ENCODE measurements around the gene IGSF6.

Gene IGSF6

GRCh38 chr16:21656795-21657768 is 4.7 kb upstream of the IGSF6 start (continued):
- TF ChIP-seq ZSCAN18 (tag by site-specific recombination; IDR thresholded peaks at IDR 0.05) (no peak), KLF7 (tag by site-specific recombination; IDR thresholded peaks at IDR 0.05; ENCODE audit: borderline replicate concordance) (no peak), OSR2 (tag by site-specific recombination; IDR thresholded peaks at IDR 0.05) (no peak), ZNF214 (tag by site-specific recombination; IDR thresholded peaks at IDR 0.05; ENCODE audit: borderline replicate concordance) (no peak), ZNF660 (tag by site-specific recombination; IDR thresholded peaks at IDR 0.05) (peak; percentile 68; the same call in 1 of the 2 replicates), ZNF19 (tag by site-specific recombination; IDR thresholded peaks at IDR 0.05; ENCODE audit: low read depth) (no peak), ZNF146 (tag by site-specific recombination; IDR thresholded peaks at IDR 0.05) (no peak), ZNF121 (tag by site-specific recombination; IDR thresholded peaks at IDR 0.05) (no peak), ZNF112 (tag by site-specific recombination; IDR thresholded peaks at IDR 0.05) (no peak), ZNF548 (tag by site-specific recombination; IDR thresholded peaks at IDR 0.05) (no peak), SP2 (tag by site-specific recombination; IDR thresholded peaks at IDR 0.05) (no peak), ZNF621 (tag by site-specific recombination; IDR thresholded peaks at IDR 0.05) (no peak), ZNF654 (tag by site-specific recombination; IDR thresholded peaks at IDR 0.05; ENCODE audit: low read depth) (peak; percentile 85), ZNF366 (tag by site-specific recombination; conservative IDR thresholded peaks at IDR 0.05) (no peak), ZIC2 (tag by site-specific recombination; IDR thresholded peaks at IDR 0.05) (no peak), ZNF202 (tag by site-specific recombination; IDR thresholded peaks at IDR 0.05; ENCODE audit: borderline replicate concordance) (no peak), HOXC10 (CRISPR knock-in tag; IDR thresholded peaks at IDR 0.05) (no peak), ZNF426 (tag by site-specific recombination; IDR thresholded peaks at IDR 0.05) (no peak), ZNF2 (tag by site-specific recombination; IDR thresholded peaks at IDR 0.05) (no peak)
- TF ChIP-seq, protein P1, sequence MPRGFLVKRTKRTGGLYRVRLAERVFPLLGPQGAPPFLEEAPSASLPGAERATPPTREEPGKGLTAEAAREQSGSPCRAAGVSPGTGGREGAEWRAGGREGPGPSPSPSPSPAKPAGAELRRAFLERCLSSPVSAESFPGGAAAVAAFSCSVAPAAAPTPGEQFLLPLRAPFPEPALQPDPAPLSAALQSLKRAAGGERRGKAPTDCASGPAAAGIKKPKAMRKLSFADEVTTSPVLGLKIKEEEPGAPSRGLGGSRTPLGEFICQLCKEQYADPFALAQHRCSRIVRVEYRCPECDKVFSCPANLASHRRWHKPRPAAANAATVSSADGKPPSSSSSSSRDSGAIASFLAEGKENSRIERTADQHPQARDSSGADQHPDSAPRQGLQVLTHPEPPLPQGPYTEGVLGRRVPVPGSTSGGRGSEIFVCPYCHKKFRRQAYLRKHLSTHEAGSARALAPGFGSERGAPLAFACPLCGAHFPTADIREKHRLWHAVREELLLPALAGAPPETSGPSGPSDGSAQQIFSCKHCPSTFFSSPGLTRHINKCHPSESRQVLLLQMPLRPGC (tag by site-specific recombination; IDR thresholded peaks at IDR 0.05) = no peak

GRCh38 chr16:21654881-21655280 is 2.5 kb upstream of the IGSF6 start:
- TF ChIP-seq ZNF837 (tag by site-specific recombination; IDR thresholded peaks at IDR 0.05) = no peak
- TF ChIP-seq ZBTB6 (tag by site-specific recombination; IDR thresholded peaks at IDR 0.05) = no peak
- no peak for TF ChIP-seq ZNF350 (tag by site-specific recombination; IDR thresholded peaks at IDR 0.05)
- TF ChIP-seq, protein P2, sequence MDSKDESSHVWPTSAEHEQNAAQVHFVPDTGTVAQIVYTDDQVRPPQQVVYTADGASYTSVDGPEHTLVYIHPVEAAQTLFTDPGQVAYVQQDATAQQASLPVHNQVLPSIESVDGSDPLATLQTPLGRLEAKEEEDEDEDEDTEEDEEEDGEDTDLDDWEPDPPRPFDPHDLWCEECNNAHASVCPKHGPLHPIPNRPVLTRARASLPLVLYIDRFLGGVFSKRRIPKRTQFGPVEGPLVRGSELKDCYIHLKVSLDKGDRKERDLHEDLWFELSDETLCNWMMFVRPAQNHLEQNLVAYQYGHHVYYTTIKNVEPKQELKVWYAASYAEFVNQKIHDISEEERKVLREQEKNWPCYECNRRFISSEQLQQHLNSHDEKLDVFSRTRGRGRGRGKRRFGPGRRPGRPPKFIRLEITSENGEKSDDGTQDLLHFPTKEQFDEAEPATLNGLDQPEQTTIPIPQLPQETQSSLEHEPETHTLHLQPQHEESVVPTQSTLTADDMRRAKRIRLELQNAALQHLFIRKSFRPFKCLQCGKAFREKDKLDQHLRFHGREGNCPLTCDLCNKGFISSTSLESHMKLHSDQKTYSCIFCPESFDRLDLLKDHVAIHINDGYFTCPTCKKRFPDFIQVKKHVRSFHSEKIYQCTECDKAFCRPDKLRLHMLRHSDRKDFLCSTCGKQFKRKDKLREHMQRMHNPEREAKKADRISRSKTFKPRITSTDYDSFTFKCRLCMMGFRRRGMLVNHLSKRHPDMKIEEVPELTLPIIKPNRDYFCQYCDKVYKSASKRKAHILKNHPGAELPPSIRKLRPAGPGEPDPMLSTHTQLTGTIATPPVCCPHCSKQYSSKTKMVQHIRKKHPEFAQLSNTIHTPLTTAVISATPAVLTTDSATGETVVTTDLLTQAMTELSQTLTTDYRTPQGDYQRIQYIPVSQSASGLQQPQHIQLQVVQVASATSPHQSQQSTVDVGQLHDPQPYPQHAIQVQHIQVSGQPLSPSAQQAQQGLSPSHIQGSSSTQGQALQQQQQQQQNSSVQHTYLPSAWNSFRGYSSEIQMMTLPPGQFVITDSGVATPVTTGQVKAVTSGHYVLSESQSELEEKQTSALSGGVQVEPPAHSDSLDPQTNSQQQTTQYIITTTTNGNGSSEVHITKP (tag by site-specific recombination; IDR thresholded peaks at IDR 0.05) = peak; percentile 25; the same call in 1 of the 2 replicates
- no peak for TF ChIP-seq ZNF621 (tag by site-specific recombination; IDR thresholded peaks at IDR 0.05)
- TF ChIP-seq, protein P3, sequence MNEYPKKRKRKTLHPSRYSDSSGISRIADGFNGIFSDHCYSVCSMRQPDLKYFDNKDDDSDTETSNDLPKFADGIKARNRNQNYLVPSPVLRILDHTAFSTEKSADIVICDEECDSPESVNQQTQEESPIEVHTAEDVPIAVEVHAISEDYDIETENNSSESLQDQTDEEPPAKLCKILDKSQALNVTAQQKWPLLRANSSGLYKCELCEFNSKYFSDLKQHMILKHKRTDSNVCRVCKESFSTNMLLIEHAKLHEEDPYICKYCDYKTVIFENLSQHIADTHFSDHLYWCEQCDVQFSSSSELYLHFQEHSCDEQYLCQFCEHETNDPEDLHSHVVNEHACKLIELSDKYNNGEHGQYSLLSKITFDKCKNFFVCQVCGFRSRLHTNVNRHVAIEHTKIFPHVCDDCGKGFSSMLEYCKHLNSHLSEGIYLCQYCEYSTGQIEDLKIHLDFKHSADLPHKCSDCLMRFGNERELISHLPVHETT (tag by site-specific recombination; IDR thresholded peaks at IDR 0.05) = no peak
- no peak for TF ChIP-seq SCRT1 (tag by site-specific recombination; IDR thresholded peaks at IDR 0.05; ENCODE audit: borderline replicate concordance)
- ChIA-PET POLR2A (no interaction called here), CTCF (no interaction called here)

More at GRCh38 chr16:21654881-21655280, 2.5 kb upstream of the IGSF6 start:
- Histone ChIP-seq H3K4me1 (ENCODE audit: control insufficient read depth, insufficient read depth, low read length) (no peaks in the 10 kb centered on the region), H3K9me3 (ENCODE audit: control insufficient read depth, insufficient read depth, low read depth, low read length) (no peaks in the 10 kb centered on the region), H3K27ac (ENCODE audit: extremely low read depth, low read depth, low read length) (no peak overlapping the region), H3K36me3 (ENCODE audit: control insufficient read depth in 2 of 2, insufficient read depth in 1 of 2, low read length in 2 of 2) (peaks cover 0 to 16% of the 10 kb centered on the region in 2 experiments; a peak in 2 of 3 replicates), H3K4me3 (ENCODE audit: low read depth, low read length) (no peak overlapping the region)

Data from HEK293 (cell line).